ENCODE data around the gene DNAJC1.
"Not testable (repeated sequence)": the region's sequence is repeated elsewhere in the genome, so short reads cannot be mapped to it uniquely, and the experiment has no call there.

DNAJC1 gene

GRCh38 chr10:22034333-22034732 lies 30.8 kb upstream of the DNAJC1 start:
- no peak for DNase-seq (ENCODE audit: low spot score)
- TF ChIP-seq CTCF (conservative IDR thresholded peaks at IDR 0.05; ENCODE audit: low read depth) = no peak
- CTCF ChIA-PET = no interaction called here
- POLR2A ChIA-PET (ENCODE audit: low non-redundant PET) = no interaction called here
- no peak overlapping the region for H3K27ac ChIP-seq

- DNase-seq (ENCODE audit: low spot score); POLR2A ChIA-PET (ENCODE audit: low non-redundant PET); CTCF ChIA-PET; H3K27ac ChIP-seq: not testable (repeated sequence)
Observed at GRCh38 chr10:22032268-22032667, 28.7 kb upstream of the DNAJC1 start.

- no peak for TF ChIP-seq CTCF (conservative IDR thresholded peaks at IDR 0.05; ENCODE audit: low read depth)
- ChIA-PET CTCF (no interaction called here), POLR2A (ENCODE audit: low non-redundant PET) (no interaction called here)
- DNase-seq (ENCODE audit: low spot score) = no peak
- H3K27ac ChIP-seq = no peak overlapping the region
Observed at GRCh38 chr10:22030421-22030820, 26.9 kb upstream of the DNAJC1 start.

GRCh38 chr10:22029445-22030236 lies 26.1 kb upstream of the DNAJC1 start:
- TF ChIP-seq CTCF (conservative IDR thresholded peaks at IDR 0.05; ENCODE audit: low read depth) = no peak
- no peak for DNase-seq (ENCODE audit: low spot score)
- CTCF ChIA-PET = no interaction called here
- POLR2A ChIA-PET (ENCODE audit: low non-redundant PET) = interaction anchor here (0.5 kb wide), 1 partner anchor 73 kb away, joined by 5 read pairs; no protein-coding TSS in a partner anchor
- H3K27ac ChIP-seq = no peak overlapping the region

- H3K27ac ChIP-seq = no peak overlapping the region
- no peak for TF ChIP-seq CTCF (conservative IDR thresholded peaks at IDR 0.05; ENCODE audit: low read depth)
- CTCF ChIA-PET = interaction anchor here (0.6 kb wide), 1 partner anchor 1216 kb away, joined by 3 read pairs; no protein-coding TSS in a partner anchor
- POLR2A ChIA-PET (ENCODE audit: low non-redundant PET) = no interaction called here
- no peak for DNase-seq (ENCODE audit: low spot score)
Observed at GRCh38 chr10:22027364-22028238, 24.1 kb upstream of the DNAJC1 start.

GRCh38 chr10:22026287-22026686 lies 22.8 kb upstream of the DNAJC1 start:
- no peak overlapping the region for H3K27ac ChIP-seq
- CTCF ChIA-PET = no interaction called here
- no peak for TF ChIP-seq CTCF (conservative IDR thresholded peaks at IDR 0.05; ENCODE audit: low read depth)
- DNase-seq (ENCODE audit: low spot score) = no peak
- POLR2A ChIA-PET (ENCODE audit: low non-redundant PET) = no interaction called here

GRCh38 chr10:22023508-22023907 lies 20.0 kb upstream of the DNAJC1 start:
- CTCF ChIA-PET = no interaction called here
- POLR2A ChIA-PET (ENCODE audit: low non-redundant PET) = no interaction called here
- TF ChIP-seq CTCF (conservative IDR thresholded peaks at IDR 0.05; ENCODE audit: low read depth) = no peak
- no peak overlapping the region for H3K27ac ChIP-seq
- no peak for DNase-seq (ENCODE audit: low spot score)
